Ovary (tissue), 9 donors: Measurements from ENCODE around the gene CENPS. TPM values are rescaled to one million over a fixed set of nuclear protein-coding genes. Genes with fewer than 3 reads are reported as not detected.

ENCODE experiments used
- DNase-seq, 5 donors: peaks; one replicate each; pipeline ENCODE4 v3.0.0-alpha.2; 2019 to 2020
- H3K27ac ChIP-seq, 2 donors: fragments of 200-600 bp; one replicate each; pipeline versions ENCODE4 v1.5.1 to v1.8.0; 2019 to 2022
- H3K27me3 ChIP-seq: fragments of 200-600 bp; one replicate; pipeline ENCODE4 v1.8.0; 2022
- H3K36me3 ChIP-seq: fragments of 200-600 bp; sonication (generic); one replicate; pipeline ENCODE4 v1.5.1; 2019
- H3K4me1 ChIP-seq: one replicate; pipeline ENCODE4 v1.8.1; 2013; ENCODE audit warnings: mild to moderate bottlenecking, moderate library complexity; ENCODE audit not compliant: insufficient read depth
- H3K4me3 ChIP-seq: fragments of 200-600 bp; sonication (generic); one replicate; pipeline ENCODE4 v1.5.1; 2017
- H3K9me3 ChIP-seq, 2 donors: fragments of 200-600 bp in 1 of 2; sonication (generic) in 1 of 2; one replicate each; pipeline versions ENCODE4 v1.5.1 to v1.8.1; 2013 to 2019; ENCODE audit warnings: mild to moderate bottlenecking in 1 of 2, moderate library complexity in 1 of 2
- EP300 ChIP-seq: sonication (generic); formaldehyde crosslinking; IDR thresholded peaks from one replicate; pipeline ENCODE4 v1.6.1; 2017; ENCODE audit warnings: antibody characterized with exemption
- POLR2A ChIP-seq: fragments of 450-650 bp; IDR thresholded peaks from one replicate; pipeline ENCODE4 v1.6.1; 2017; ENCODE audit warnings: antibody characterized with exemption, mild to moderate bottlenecking, moderate library complexity
- WGBS, 3 donors: extraction: QIAGEN DNeasy Blood & Tissue Kit in 1 of 3; methylation state at CpG; one replicate each; pipeline versions ENCODE4 v1.1.5 to v1.1.7; 2013 to 2017; 5-methylcytosine and 5-hydroxymethylcytosine counted together
- intact Hi-C, 4 donors: fragments of 100-400 bp; cut with DNase I; formaldehyde crosslinking; loops; one replicate each; pipeline versions ENCODE4 v1.11.0 to v1.15.1; 2022 to 2023
- polyA plus RNA-seq, 2 donors: library from polyadenylated mRNA; stranded (reverse); fragments of 200-250 nt in 1 of 2; fragments of 350-450 nt in 1 of 2; fragmentation: Illumina TruSeq in 1 of 2; extraction: RNeasy Lipid Tissue Mini Kit (QIAGEN cat#74804) in 1 of 2; gene quantifications; one replicate each; pipeline ENCODE4 v1.2.3, GENCODE V29; 2013 to 2014
- total RNA-seq, 7 donors: library from RNA; depleted of rRNA in 2 of 7; stranded (reverse); fragments of >200 nt in 2 of 7; fragmentation: NEBNext Ultra II Directional in 3 of 7; extraction: Animal tissue kit (Norgen Biotek cat#: 25700) in 3 of 7; gene quantifications; one replicate each; pipeline versions ENCODE4 v1.1.0 to v1.2.4, GENCODE V29; 2016 to 2023
- TF ChIP-seq, protein P1 (sequence below), 3 donors: fragments of 450-650 bp in 2 of 3; fragments of 200-600 bp in 1 of 3; IDR thresholded peaks; one replicate each; pipeline versions ENCODE4 v1.5.1 to v1.8.0; 2016 to 2022; ENCODE audit warnings: antibody characterized with exemption in 3 of 3, mild to moderate bottlenecking in 1 of 3
- donor health status: DM: no; HTN: no; CAD: no; lungs with moderate emphysema.
- donor health status: DM: no; HTN: no; CAD: no.
- donor health status: Bipolar disorder and iron deficiency.
- donor health status: DM: yes; HTN: yes; CAD: no.
- donor health status: DM: no; HTN: no; CAD: no.
- donor health status: DM: yes; HTN: yes; CAD: no.

The CENPS gene
- total and polyA plus RNA-seq, 9 donors = 1.5 to 13.6 (median 10.3) TPM

DNA sequence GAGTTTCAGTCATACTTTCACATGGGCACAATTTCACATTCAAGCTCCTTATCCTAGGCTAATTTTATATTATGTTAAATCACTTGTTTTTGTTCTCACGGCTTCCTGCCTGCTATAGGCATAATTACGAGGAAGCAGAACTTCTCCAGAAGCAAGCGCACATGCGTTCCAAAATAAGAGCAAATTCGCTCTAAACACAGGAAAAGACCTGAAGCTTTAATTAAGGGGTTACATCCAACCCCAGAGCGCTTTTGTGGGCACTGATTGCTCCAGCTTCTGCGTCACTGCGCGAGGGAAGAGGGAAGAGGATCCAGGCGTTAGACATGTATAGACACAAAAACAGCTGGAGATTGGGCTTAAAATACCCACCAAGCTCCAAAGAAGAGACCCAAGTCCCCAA lies 19.5 kb downstream of the CENPS start, which contains the start of gene CORT:
CORT (plus strand) TSS at position 281 of the 400 bp plus-strand sequence. CDS start 193 bp downstream, outside the sequence.
- DNase-seq = no peak
- Histone ChIP-seq H3K36me3 (no peaks in the 10 kb centered on the region), H3K27ac (no peak within 1 kb of the TSS), H3K4me1 (no peaks in the 10 kb centered on the region), H3K27me3 (no peaks in the 10 kb centered on the region), H3K4me3 (no peak within 1 kb of the TSS), H3K9me3 (no peaks in the 10 kb centered on the region)
- intact Hi-C loops = no loop called here
- 92 to 94% (median 94%) methylated on average over 10 of the region's 10 CpGs for WGBS, 3 donors
- TF ChIP-seq POLR2A (no peak), EP300 (no peak)
- TF ChIP-seq, protein P1, sequence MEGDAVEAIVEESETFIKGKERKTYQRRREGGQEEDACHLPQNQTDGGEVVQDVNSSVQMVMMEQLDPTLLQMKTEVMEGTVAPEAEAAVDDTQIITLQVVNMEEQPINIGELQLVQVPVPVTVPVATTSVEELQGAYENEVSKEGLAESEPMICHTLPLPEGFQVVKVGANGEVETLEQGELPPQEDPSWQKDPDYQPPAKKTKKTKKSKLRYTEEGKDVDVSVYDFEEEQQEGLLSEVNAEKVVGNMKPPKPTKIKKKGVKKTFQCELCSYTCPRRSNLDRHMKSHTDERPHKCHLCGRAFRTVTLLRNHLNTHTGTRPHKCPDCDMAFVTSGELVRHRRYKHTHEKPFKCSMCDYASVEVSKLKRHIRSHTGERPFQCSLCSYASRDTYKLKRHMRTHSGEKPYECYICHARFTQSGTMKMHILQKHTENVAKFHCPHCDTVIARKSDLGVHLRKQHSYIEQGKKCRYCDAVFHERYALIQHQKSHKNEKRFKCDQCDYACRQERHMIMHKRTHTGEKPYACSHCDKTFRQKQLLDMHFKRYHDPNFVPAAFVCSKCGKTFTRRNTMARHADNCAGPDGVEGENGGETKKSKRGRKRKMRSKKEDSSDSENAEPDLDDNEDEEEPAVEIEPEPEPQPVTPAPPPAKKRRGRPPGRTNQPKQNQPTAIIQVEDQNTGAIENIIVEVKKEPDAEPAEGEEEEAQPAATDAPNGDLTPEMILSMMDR (IDR thresholded peaks at IDR 0.05) = no peak

DNA sequence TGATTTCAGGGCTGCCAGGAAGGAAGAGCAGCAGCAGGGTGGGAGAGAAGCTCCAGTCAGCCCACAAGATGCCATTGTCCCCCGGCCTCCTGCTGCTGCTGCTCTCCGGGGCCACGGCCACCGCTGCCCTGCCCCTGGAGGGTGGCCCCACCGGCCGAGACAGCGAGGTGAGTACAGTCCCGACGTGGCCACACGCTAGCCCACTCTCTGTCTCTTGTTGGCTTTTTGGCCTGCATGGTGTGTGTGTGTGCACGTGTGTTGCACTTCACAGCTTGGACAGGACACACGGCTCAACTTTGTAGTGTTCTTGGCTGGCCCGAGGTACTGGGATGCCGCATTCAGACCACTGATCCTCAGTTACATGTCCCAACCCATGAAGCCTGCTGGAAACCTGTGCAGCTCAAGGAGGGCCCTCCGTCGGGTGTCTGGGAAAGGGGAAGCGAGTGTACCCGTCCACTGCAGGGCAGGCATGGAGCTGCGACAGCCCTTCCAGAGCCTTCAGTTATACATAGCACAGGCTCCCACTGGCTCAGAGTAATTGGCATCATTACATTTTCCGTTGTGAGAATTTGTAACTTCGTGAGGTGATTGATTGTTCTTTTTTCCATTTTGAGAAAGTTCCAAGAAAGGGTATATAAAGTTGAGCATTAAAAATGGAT lies 20.1 kb downstream of the CENPS start:
- Histone ChIP-seq H3K27me3 (no peaks in the 10 kb centered on the region), H3K36me3 (no peaks in the 10 kb centered on the region), H3K4me3 (no peak overlapping the region), H3K4me1 (no peaks in the 10 kb centered on the region), H3K27ac (no peak overlapping the region), H3K9me3 (no peaks in the 10 kb centered on the region)
- WGBS, 3 donors = 61 to 79% (median 71%) methylated on average over 21 of the region's 21 CpGs
- no peak for TF ChIP-seq EP300
- no peak for TF ChIP-seq POLR2A
- TF ChIP-seq, protein P1 (IDR thresholded peaks at IDR 0.05) = no peak
- no peak for DNase-seq
- intact Hi-C loops = no loop called here

DNA sequence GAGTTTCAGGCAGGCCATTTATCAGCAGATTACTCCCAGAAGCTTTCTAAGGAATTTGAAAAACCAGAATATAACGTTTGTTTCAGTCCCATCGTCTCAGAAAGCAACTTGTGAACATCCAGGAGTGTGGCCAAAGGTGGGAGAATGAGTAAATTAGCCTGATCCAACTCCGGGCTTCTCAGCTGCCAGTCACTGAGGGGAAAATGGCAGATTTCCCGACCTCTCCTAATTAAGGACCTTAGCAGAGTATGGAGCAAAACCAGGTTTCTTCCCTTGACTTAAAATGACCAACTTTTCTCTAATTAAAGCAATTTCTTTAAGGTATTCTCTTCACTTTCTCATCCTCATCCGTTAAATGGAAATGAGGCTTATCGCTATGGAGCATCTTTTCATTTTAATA lies 20.6 kb downstream of the CENPS start:
- intact Hi-C loops = no loop called here
- Histone ChIP-seq H3K4me3 (no peak overlapping the region), H3K4me1 (no peaks in the 10 kb centered on the region), H3K27ac (no peak overlapping the region), H3K27me3 (no peaks in the 10 kb centered on the region), H3K9me3 (no peaks in the 10 kb centered on the region), H3K36me3 (no peaks in the 10 kb centered on the region)
- WGBS, 3 donors = 9 to 11% (median 10%) methylated on average over 6 of the region's 6 CpGs
- DNase-seq = no peak
- TF ChIP-seq, protein P1 (IDR thresholded peaks at IDR 0.05) = no peak

DNA sequence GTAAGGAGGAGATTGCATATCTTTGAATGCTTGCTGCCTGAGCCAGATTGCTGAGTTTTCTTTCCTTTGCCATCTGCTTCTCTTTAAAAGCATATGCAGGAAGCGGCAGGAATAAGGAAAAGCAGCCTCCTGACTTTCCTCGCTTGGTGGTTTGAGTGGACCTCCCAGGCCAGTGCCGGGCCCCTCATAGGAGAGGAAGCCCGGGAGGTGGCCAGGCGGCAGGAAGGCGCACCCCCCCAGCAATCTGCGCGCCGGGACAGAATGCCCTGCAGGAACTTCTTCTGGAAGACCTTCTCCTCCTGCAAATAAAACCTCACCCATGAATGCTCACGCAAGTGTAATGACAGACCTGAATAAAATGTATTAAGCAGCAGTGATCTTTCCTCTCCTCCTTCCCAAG lies 21.1 kb downstream of the CENPS start:
- H3K9me3 ChIP-seq = no peaks in the 10 kb centered on the region
- H3K4me3 ChIP-seq = no peak overlapping the region
- no peaks in the 10 kb centered on the region for H3K36me3 ChIP-seq
- no peaks in the 10 kb centered on the region for H3K27me3 ChIP-seq
- WGBS, 3 donors = 1 to 3% (median 2%) methylated on average over 10 of the region's 10 CpGs
- DNase-seq = no peak
- no peaks in the 10 kb centered on the region for H3K4me1 ChIP-seq
- H3K27ac ChIP-seq = no peak overlapping the region
- TF ChIP-seq EP300 = no peak
- TF ChIP-seq, protein P1 (IDR thresholded peaks at IDR 0.05) = no peak
- no peak for TF ChIP-seq POLR2A
- intact Hi-C loops = no loop called here
